ENCODE data around the gene UGT1A6.

- TF ChIP-seq ZSCAN30 (CRISPR knock-in tag; IDR thresholded peaks at IDR 0.05) (no peak), ZFY (CRISPR knock-in tag; IDR thresholded peaks at IDR 0.05) (no peak), THAP7 (CRISPR knock-in tag; IDR thresholded peaks at IDR 0.05) (no peak), ZNF513 (CRISPR knock-in tag; conservative IDR thresholded peaks at IDR 0.05) (no peak), RAD21 (CRISPR knock-in tag; IDR thresholded peaks at IDR 0.05) (no peak), CEBPG (CRISPR knock-in tag; IDR thresholded peaks at IDR 0.05) (no peak), ATF7 (IDR thresholded peaks at IDR 0.05) (no peak), ATF7 (CRISPR knock-in tag; IDR thresholded peaks at IDR 0.05) (no peak), KDM5A (IDR thresholded peaks at IDR 0.05; ENCODE audit: borderline replicate concordance, low read length) (no peak), ARNT (IDR thresholded peaks at IDR 0.05) (no peak), XRCC5 (optimal IDR thresholded peaks at IDR 0.05; ENCODE audit: low read length) (no peak), ZNF343 (CRISPR knock-in tag; IDR thresholded peaks at IDR 0.05) (no peak), CTCF (CRISPR knock-in tag; IDR thresholded peaks at IDR 0.05) (no peak)
These were observed 123.6 kb downstream of the UGT1A6 start for GRCh38 chr2:233816334-233816733.

Data from HepG2 (cell line).